ENCODE measurements around the gene MARF1.
"Not testable (repeated sequence)": the region's sequence is repeated elsewhere in the genome, so short reads cannot be mapped to it uniquely, and the experiment has no call there.

The MARF1 gene

GRCh38 chr16:15631730-15632409 is 11.1 kb downstream of the MARF1 start:
- no peak for DNase-seq (ENCODE audit: low read depth in 1 of 2, low spot score in 1 of 2)

GRCh38 chr16:15621889-15622288 is 21.1 kb downstream of the MARF1 start:
- DNase-seq (ENCODE audit: low read depth in 1 of 2, low spot score in 1 of 2): no peak

- DNase-seq (ENCODE audit: low read depth in 1 of 2, low spot score in 1 of 2): no peak
These were observed 21.5 kb downstream of the MARF1 start for GRCh38 chr16:15621456-15621855.

- no peak for DNase-seq (ENCODE audit: low read depth in 1 of 2, low spot score in 1 of 2)
These were observed 22.3 kb downstream of the MARF1 start for GRCh38 chr16:15620611-15621195.

GRCh38 chr16:15618392-15618791 is 24.6 kb downstream of the MARF1 start:
- no peak for DNase-seq (ENCODE audit: low read depth in 1 of 2, low spot score in 1 of 2)

GRCh38 chr16:15617901-15618300 is 25.1 kb downstream of the MARF1 start:
- no peak for DNase-seq (ENCODE audit: low read depth in 1 of 2, low spot score in 1 of 2)

- no peak for DNase-seq (ENCODE audit: low read depth in 1 of 2, low spot score in 1 of 2)
These were observed 26.3 kb downstream of the MARF1 start for GRCh38 chr16:15616475-15617165.

- DNase-seq (ENCODE audit: low read depth in 1 of 2, low spot score in 1 of 2): no peak
These were observed 26.9 kb downstream of the MARF1 start for GRCh38 chr16:15616012-15616411.

- DNase-seq (ENCODE audit: low read depth in 1 of 2, low spot score in 1 of 2): no peak
These were observed 29.3 kb downstream of the MARF1 start for GRCh38 chr16:15613676-15614075.

- no peak for DNase-seq (ENCODE audit: low read depth in 1 of 2, low spot score in 1 of 2)
These were observed 31.3 kb downstream of the MARF1 start for GRCh38 chr16:15611610-15612009.

GRCh38 chr16:15610369-15610871 is 32.5 kb downstream of the MARF1 start:
- DNase-seq (ENCODE audit: low read depth in 1 of 2, low spot score in 1 of 2): no peak

GRCh38 chr16:15609286-15609649 is 33.7 kb downstream of the MARF1 start:
- DNase-seq (ENCODE audit: low read depth in 1 of 2, low spot score in 1 of 2): no peak

GRCh38 chr16:15608398-15609285 is 34.3 kb downstream of the MARF1 start:
- no peak for DNase-seq (ENCODE audit: low read depth in 1 of 2, low spot score in 1 of 2)

GRCh38 chr16:15607700-15608396 is 35.1 kb downstream of the MARF1 start:
- no peak for DNase-seq (ENCODE audit: low read depth in 1 of 2, low spot score in 1 of 2)

- DNase-seq (ENCODE audit: low read depth in 1 of 2, low spot score in 1 of 2): not testable (repeated sequence)
These were observed 35.7 kb downstream of the MARF1 start for GRCh38 chr16:15607221-15607699.

GRCh38 chr16:15606518-15607220 is 36.3 kb downstream of the MARF1 start:
- DNase-seq (ENCODE audit: low read depth in 1 of 2, low spot score in 1 of 2): no peak

GRCh38 chr16:15605839-15606517 is 37.0 kb downstream of the MARF1 start:
- DNase-seq (ENCODE audit: low read depth in 1 of 2, low spot score in 1 of 2): no peak

- no peak for DNase-seq (ENCODE audit: low read depth in 1 of 2, low spot score in 1 of 2)
These were observed 38.2 kb downstream of the MARF1 start for GRCh38 chr16:15604460-15605440.
